K562 (cell line): ENCODE measurements around the gene CTBP2. TPM values are rescaled to one million over a fixed set of nuclear protein-coding genes. Genes with fewer than 3 reads are reported as not detected.

ENCODE experiments used
- ATAC-seq: fragments of 200-7000 bp; cut with Tn5 transposase; 3 replicates; pipeline ENCODE4 v1.9.1; 2020; ENCODE audit warnings: moderate library complexity
- BruUV-seq: library from RNA; stranded (reverse); fragments of 400-500 nt; replicated peaks from 2 replicates; lab custom pipeline; 2021; lab: Mats Ljungman, UMichigan
- CTCF ChIA-PET: fragments of 300-600 bp; formaldehyde crosslinking; extraction: SDS; loops from one replicate; lab custom pipeline; 2021; ENCODE audit warnings: low intra/inter-chr PET ratio; lab: Yijun Ruan, JAX
- POLR2A ChIA-PET: fragments of 300-600, 350-650 bp; sonication (Branson Sonifier 250); formaldehyde crosslinking; extraction: SDS; loops from one replicate; lab custom pipeline; 2021; ENCODE audit warnings: antibody characterized with exemption, inconsistent platforms; lab: Yijun Ruan, JAX
- DNase-seq, 4 experiments: peaks; one replicate each; pipeline versions ENCODE4 v3.0.0 to v3.0.0-alpha.2; 2011 to 2018; ENCODE audit warnings: low spot score in 3 of 4, mixed read lengths in 3 of 4; ENCODE audit errors: extremely low read depth in 1 of 4
- FAIRE-seq: peaks from 2 replicates; lab custom pipeline; 2011; peaks lifted over from hg19 to GRCh38; lab: Jason Lieb, UNC
- H2AFZ ChIP-seq: 2 replicates; pipeline ENCODE4 v1.6.0; 2011; ENCODE audit warnings: low read depth, low read length, control low read depth, inconsistent platforms
- H3K27ac ChIP-seq: fragments of 200-600 bp; 3 replicates; pipeline ENCODE4 v1.8.0; 2011; ENCODE audit warnings: low read depth, mild to moderate bottlenecking, control low read depth, inconsistent platforms, low read length, moderate library complexity, mixed read lengths; ENCODE audit errors: extremely low read depth
- H3K27me3 ChIP-seq, 2 experiments: fragments of 300-600 bp in 1 of 2; 2 replicates in 1 of 2; 3 replicates in 1 of 2; pipeline versions ENCODE4 v1.6.0 to v1.8.0; 2011; ENCODE audit warnings: inconsistent platforms in 2 of 2, low read length in 2 of 2, mild to moderate bottlenecking in 1 of 2, mixed read lengths in 1 of 2, moderate library complexity in 1 of 2; ENCODE audit not compliant: control insufficient read depth in 2 of 2, insufficient read depth in 2 of 2
- H3K36me3 ChIP-seq: fragments of 300-600 bp; 3 replicates; pipeline ENCODE4 v1.8.0; 2011; ENCODE audit warnings: mild to moderate bottlenecking, low read length, inconsistent platforms; ENCODE audit not compliant: control insufficient read depth, insufficient read depth
- H3K4me1 ChIP-seq, 2 experiments: fragments of 200-600 bp in 1 of 2; replicated peaks in 1 of 2; 2 replicates in 1 of 2; 3 replicates in 1 of 2; pipeline versions ENCODE4 v1.5.1 to v1.8.0; 2011; ENCODE audit warnings: inconsistent platforms in 2 of 2, low read length in 2 of 2, mild to moderate bottlenecking in 1 of 2, mixed read lengths in 1 of 2, moderate library complexity in 1 of 2; ENCODE audit not compliant: control insufficient read depth in 2 of 2, insufficient read depth in 2 of 2
- H3K4me2 ChIP-seq: 2 replicates; pipeline ENCODE4 v1.6.1; 2011; ENCODE audit warnings: low read length, control low read depth, inconsistent platforms, mixed read lengths; ENCODE audit not compliant: insufficient read depth
- H3K4me3 ChIP-seq: fragments of 200-600 bp; sonication (generic), shearing (Covaris generic); 2 replicates; pipeline ENCODE4 v1.5.1; 2016; ENCODE audit warnings: control low read depth, inconsistent platforms
- H3K79me2 ChIP-seq: fragments of 200-600 bp; 3 replicates; pipeline ENCODE4 v1.8.0; 2011; ENCODE audit warnings: low read length, inconsistent platforms; ENCODE audit not compliant: control insufficient read depth, insufficient read depth
- H3K9ac ChIP-seq, 2 experiments: 2 replicates each; pipeline versions ENCODE4 v1.6.0 to v1.6.1; 2011; ENCODE audit warnings: low read depth in 2 of 2, low read length in 2 of 2, control low read depth in 1 of 2, inconsistent platforms in 1 of 2, mild to moderate bottlenecking in 1 of 2, mixed read lengths in 1 of 2; ENCODE audit not compliant: insufficient read depth in 1 of 2
- H3K9me1 ChIP-seq: one replicate; pipeline ENCODE4 v1.6.0; 2011; ENCODE audit warnings: inconsistent platforms, mild to moderate bottlenecking, low read length, moderate library complexity; ENCODE audit not compliant: control insufficient read depth, insufficient read depth
- H3K9me3 ChIP-seq: replicated peaks from 2 replicates; pipeline ENCODE4 v1.5.1; 2011; ENCODE audit warnings: low read depth, low read length, inconsistent platforms; ENCODE audit not compliant: control insufficient read depth, insufficient read depth
- H4K20me1 ChIP-seq: replicated peaks from 2 replicates; pipeline ENCODE4 v1.6.1; 2011; ENCODE audit warnings: low read length, inconsistent platforms, mixed read lengths; ENCODE audit not compliant: control insufficient read depth, insufficient read depth
- ASH1L ChIP-seq: fragments of 450-650 bp; IDR thresholded peaks from 2 replicates; pipeline ENCODE4 v1.6.1; 2018; ENCODE audit warnings: borderline replicate concordance, mild to moderate bottlenecking, low read depth; ENCODE audit not compliant: partially characterized antibody
- CBX2 ChIP-seq: fragments of 200-600 bp; sonication (generic); IDR thresholded peaks from one replicate; pipeline ENCODE4 v1.6.1; 2012; ENCODE audit warnings: mild to moderate bottlenecking, low read length, inconsistent platforms; ENCODE audit not compliant: insufficient read depth, poor library complexity, severe bottlenecking
- NFIX ChIP-seq: fragments of 250-450 bp; sonication (Bioruptor Pico); IDR thresholded peaks from 2 replicates; pipeline ENCODE4 v1.4.0; 2020; ENCODE audit warnings: low read depth, mild to moderate bottlenecking, moderate library complexity
- NONO ChIP-seq, 2 experiments: fragments of 200-400 bp in 1 of 2; fragments of 450-650 bp in 1 of 2; formaldehyde crosslinking in 1 of 2; IDR thresholded peaks; 2 replicates each; pipeline ENCODE4 v1.6.1; 2017; ENCODE audit warnings: low read depth in 2 of 2, mild to moderate bottlenecking in 2 of 2, moderate library complexity in 2 of 2, low read length in 1 of 2
- POLR3G ChIP-seq: IDR thresholded peaks from 2 replicates; pipeline ENCODE4 v1.6.1; 2011; ENCODE audit not compliant: insufficient read length, insufficient replicate concordance; ENCODE audit errors: extremely low read depth
- SRSF7 ChIP-seq: fragments of 200-400 bp; formaldehyde crosslinking; optimal IDR thresholded peaks from 2 replicates; pipeline ENCODE3; 2017; ENCODE audit warnings: mild to moderate bottlenecking, low read depth, low read length
- ZFP36 ChIP-seq: fragments of 150-350 bp; IDR thresholded peaks from 2 replicates; pipeline ENCODE4 v1.6.1; 2018; ENCODE audit warnings: low read length, low read depth; ENCODE audit not compliant: partially characterized antibody
- WGBS: fragments of 100-300 bp; shearing (Covaris generic); methylation state at CpG from one replicate; pipeline ENCODE4 v1.1.6; 2016; ENCODE audit warnings: low coverage, mixed read lengths; ENCODE audit not compliant: insufficient coverage; ENCODE audit errors: missing lambda C conversion rate; 5-methylcytosine and 5-hydroxymethylcytosine counted together
- in situ Hi-C: fragments of 300-500 bp; cut with MboI; formaldehyde crosslinking; loops from 4 replicates; pipeline ENCODE4 v1.15.0; 2018; ENCODE audit warnings: inconsistent platforms, mixed read lengths
- intact Hi-C: fragments of 100-400 bp; cut with micrococcal nuclease; formaldehyde crosslinking; loops from 2 replicates; pipeline ENCODE4 v1.14.2; 2022
- polyA plus RNA-seq, 8 experiments: library from polyadenylated mRNA; depleted of rRNA in 4 of 8; stranded (reverse) in 5 of 8; unstranded in 3 of 8; fragments of >200 nt; fragmentation: Nextera tagmentation in 2 of 8; fragmentation: Illumina TruSeq in 1 of 8; extraction: Ambion mirVana in 2 of 8; extraction: Trizol in 1 of 8; gene quantifications; 2 replicates each; pipeline versions ENCODE4 v1.2.1 to v1.2.3, GENCODE V29; 2011 to 2014; ENCODE audit warnings: inconsistent platforms in 1 of 8, missing spikeins in 1 of 8
- total RNA-seq, 7 experiments: library from RNA; depleted of rRNA in 6 of 7; stranded (reverse); fragments of >200 nt in 6 of 7; fragmentation: Illumina TruSeq in 2 of 7; extraction: Trizol in 2 of 7; gene quantifications; 2 replicates each; pipeline versions ENCODE4 v1.2.1 to v1.2.3, GENCODE V29; 2011 to 2021; ENCODE audit warnings: low replicate concordance in 1 of 7
- TF ChIP-seq, protein P1 (sequence below): fragments of 250-450 bp; sonication (Bioruptor Pico); IDR thresholded peaks from 2 replicates; pipeline ENCODE4 v1.8.0; 2022; ENCODE audit warnings: moderate library complexity, mild to moderate bottlenecking, inconsistent platforms
- TF ChIP-seq, protein P2 (sequence below): fragments of 200-800 bp; sonication (Bioruptor generic); IDR thresholded peaks from 2 replicates; pipeline ENCODE4 v1.6.1; 2017; ENCODE audit warnings: missing genetic modification characterization, missing compliant biosample characterization

Gene CTBP2
- total and polyA plus RNA-seq, 9 of the 15 experiments (the other 6 are each of a cell fraction or from before 2014, with no cell fraction given), result 1.3 to 8.8 (median 5.1) TPM

DNA sequence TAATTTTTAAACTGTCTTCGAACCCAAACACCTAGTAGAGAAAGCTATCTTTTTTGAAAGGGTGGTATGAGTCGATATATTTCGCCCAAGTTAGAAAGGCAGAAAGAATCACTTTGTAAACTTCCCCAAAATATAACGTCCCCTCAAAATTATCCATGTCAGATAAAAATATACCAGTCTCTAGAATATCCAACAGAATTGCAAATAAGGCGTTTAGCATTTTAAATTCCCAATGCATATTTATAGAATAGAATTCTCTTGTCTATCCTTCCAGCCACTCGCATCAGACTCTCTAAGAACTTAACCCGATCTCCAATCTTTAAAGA lies 2.1 kb downstream of the CTBP2 start:
- DNase-seq, result no peak

DNA sequence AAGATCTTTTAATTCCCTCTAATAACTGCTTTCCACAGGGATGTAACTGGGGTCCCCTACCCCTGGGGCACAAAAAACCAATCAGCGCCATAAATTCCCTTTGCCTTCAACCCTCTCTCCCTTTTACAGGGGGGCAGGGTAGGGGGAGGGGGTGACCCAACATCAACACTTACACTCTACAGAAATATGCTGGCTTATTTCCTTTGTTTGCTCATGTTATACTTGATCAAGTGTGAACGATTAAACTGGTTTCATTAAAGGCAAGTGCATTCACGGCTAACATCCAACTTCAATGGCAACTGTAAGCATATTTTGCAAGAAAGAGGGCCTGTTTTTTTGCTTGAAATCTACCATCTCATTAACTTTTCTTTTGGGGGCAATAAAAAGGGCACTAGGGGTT lies 2.9 kb downstream of the CTBP2 start:
- no peaks in the 10 kb centered on the region for H3K9me1 ChIP-seq
- H3K27ac ChIP-seq, result peak overlapping the region; percentile 91
- in situ Hi-C loops, result loop anchor here (25.0 kb wide), 1 partner anchor 220 kb away; the partner anchor contains the start of gene ZRANB1
- FAIRE-seq (no peak), DNase-seq (no peak), ATAC-seq (no peak)
- H3K9ac ChIP-seq, result peak overlapping the region; percentile 27 to 82; a peak in 3 of 4 replicates
- BruUV-seq, result no TSS peak
- peaks cover 15 to 24% of the 10 kb centered on the region in 2 experiments; a peak in 4 of 5 replicates for H3K4me1 ChIP-seq
- ChIA-PET POLR2A (interaction anchor here (0.5 to 2.7 kb wide), 3 partner anchors 9 to 107 kb away, joined by 3 to 9 read pairs (median 3); no protein-coding TSS in a partner anchor), CTCF (no interaction called here)
- intact Hi-C loops, result loop anchor here (5.0 to 10.0 kb wide), 3 partner anchors 45 to 213 kb away; partner anchors contain the start of gene ZRANB1
- H3K4me2 ChIP-seq, result peak overlapping the region; percentile 75
- H3K36me3 ChIP-seq, result peaks cover 18% of the 10 kb centered on the region
- no peaks in the 10 kb centered on the region for H3K27me3 ChIP-seq
- 0% methylated on average over 3 of the region's 3 CpGs for WGBS
- TF ChIP-seq, protein P1, sequence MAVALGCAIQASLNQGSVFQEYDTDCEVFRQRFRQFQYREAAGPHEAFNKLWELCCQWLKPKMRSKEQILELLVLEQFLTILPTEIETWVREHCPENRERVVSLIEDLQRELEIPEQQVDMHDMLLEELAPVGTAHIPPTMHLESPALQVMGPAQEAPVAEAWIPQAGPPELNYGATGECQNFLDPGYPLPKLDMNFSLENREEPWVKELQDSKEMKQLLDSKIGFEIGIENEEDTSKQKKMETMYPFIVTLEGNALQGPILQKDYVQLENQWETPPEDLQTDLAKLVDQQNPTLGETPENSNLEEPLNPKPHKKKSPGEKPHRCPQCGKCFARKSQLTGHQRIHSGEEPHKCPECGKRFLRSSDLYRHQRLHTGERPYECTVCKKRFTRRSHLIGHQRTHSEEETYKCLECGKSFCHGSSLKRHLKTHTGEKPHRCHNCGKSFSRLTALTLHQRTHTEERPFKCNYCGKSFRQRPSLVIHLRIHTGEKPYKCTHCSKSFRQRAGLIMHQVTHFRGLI (CRISPR knock-in tag), result no peak
- TF ChIP-seq ASH1L (no peak), SRSF7 (no peak)
- TF ChIP-seq, protein P2, sequence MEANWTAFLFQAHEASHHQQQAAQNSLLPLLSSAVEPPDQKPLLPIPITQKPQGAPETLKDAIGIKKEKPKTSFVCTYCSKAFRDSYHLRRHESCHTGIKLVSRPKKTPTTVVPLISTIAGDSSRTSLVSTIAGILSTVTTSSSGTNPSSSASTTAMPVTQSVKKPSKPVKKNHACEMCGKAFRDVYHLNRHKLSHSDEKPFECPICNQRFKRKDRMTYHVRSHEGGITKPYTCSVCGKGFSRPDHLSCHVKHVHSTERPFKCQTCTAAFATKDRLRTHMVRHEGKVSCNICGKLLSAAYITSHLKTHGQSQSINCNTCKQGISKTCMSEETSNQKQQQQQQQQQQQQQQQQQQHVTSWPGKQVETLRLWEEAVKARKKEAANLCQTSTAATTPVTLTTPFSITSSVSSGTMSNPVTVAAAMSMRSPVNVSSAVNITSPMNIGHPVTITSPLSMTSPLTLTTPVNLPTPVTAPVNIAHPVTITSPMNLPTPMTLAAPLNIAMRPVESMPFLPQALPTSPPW, result peak; percentile 53
- no peak overlapping the region for H2AFZ ChIP-seq
- H3K9me3 ChIP-seq, result no peaks in the 10 kb centered on the region
- H3K79me2 ChIP-seq, result peaks cover 73% of the 10 kb centered on the region
- peak overlapping the region; percentile 65 for H3K4me3 ChIP-seq
- H4K20me1 ChIP-seq, result no peaks in the 10 kb centered on the region; the same call in 1 of the 2 replicates

More for the DNA sequence above, 2.1 kb downstream of the CTBP2 start:
- in situ Hi-C loops (loop anchor here (25.0 kb wide), 1 partner anchor 221 kb away; the partner anchor contains the start of gene ZRANB1), intact Hi-C loops (loop anchor here (5.0 to 10.0 kb wide), 3 partner anchors 46 to 213 kb away; partner anchors contain the start of gene ZRANB1)
- peak overlapping the region; percentile 82 to 95 for H3K9ac ChIP-seq
- WGBS, result 1% methylated on average over 7 of the region's 7 CpGs
- H4K20me1 ChIP-seq, result no peaks in the 10 kb centered on the region; the same call in 1 of the 2 replicates
- TF ChIP-seq POLR3G (no peak), CBX2 (no peak), ZFP36 (no peak), NFIX (CRISPR knock-in tag) (no peak), NONO (IDR thresholded peaks at IDR 0.05; ENCODE audit: low read depth in 2 of 2, low read length in 1 of 2) (no peak)
- peak overlapping the region; percentile 81 for H3K4me2 ChIP-seq
- H3K27me3 ChIP-seq, result no peaks in the 10 kb centered on the region
- no peak overlapping the region for H2AFZ ChIP-seq
- H3K4me3 ChIP-seq, result peak overlapping the region; percentile 65
- peaks cover 10% of the 10 kb centered on the region; the same call in 2 of the 3 replicates for H3K36me3 ChIP-seq
- TSS peak; percentile 41 for BruUV-seq
- H3K9me3 ChIP-seq, result no peaks in the 10 kb centered on the region
- H3K27ac ChIP-seq, result peak overlapping the region; percentile 91
- peaks cover 66% of the 10 kb centered on the region for H3K79me2 ChIP-seq
- ChIA-PET CTCF (no interaction called here), POLR2A (interaction anchor here (0.7 to 2.7 kb wide), 3 partner anchors 9 to 626 kb away, joined by 4 to 9 read pairs (median 4); no protein-coding TSS in a partner anchor)
- ATAC-seq (no peak), FAIRE-seq (no peak)
- H3K4me1 ChIP-seq, result peaks cover 15 to 21% of the 10 kb centered on the region in 2 experiments; a peak in 4 of 5 replicates
- no peaks in the 10 kb centered on the region for H3K9me1 ChIP-seq
